8988T (cell line): ENCODE results near the gene PAPOLG.

Source experiments
- DNase-seq: peaks from one replicate; pipeline ENCODE4 v3.0.0; 2011

PAPOLG gene

GRCh38 chr2:60756097-60757087, at the start of gene PAPOLG:
TSS of gene PAPOLG (plus strand) at chr2:60756268. CDS start at chr2:60756479, 211 bp downstream.
- peak; percentile 64 for DNase-seq

DNA sequence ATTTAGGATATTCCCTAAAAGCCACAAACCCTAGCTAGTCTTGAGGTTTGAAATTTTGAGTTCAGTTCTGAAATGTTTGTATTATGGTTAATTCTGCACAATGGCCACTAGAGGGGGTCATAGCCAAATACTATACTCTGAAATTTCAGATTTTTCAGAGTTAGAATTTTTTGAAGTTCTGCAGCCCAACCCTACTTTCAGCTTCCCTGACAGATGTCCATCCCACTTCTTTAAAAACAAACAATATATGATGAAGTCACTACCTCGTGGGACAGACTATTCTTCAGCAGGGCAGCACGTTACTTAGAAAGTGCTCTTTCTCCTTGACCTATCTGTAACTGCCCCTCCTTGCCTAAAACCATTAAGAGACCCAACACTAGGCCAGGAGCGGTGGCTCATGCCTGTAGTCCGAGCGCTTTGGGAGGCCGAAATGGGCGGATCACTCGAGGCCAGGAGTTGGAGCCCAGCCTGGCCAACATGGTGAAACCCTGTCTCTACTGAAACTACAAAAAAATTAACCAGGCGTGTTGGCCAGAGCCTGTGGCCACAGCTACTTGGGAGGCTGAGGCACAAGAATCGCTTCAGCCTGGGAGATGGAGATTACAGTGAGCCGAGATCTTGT, 48.2 kb upstream of the PAPOLG start:
- peak; percentile 24 for DNase-seq

GRCh38 chr2:60708630-60709320, 47.3 kb upstream of the PAPOLG start:
- DNase-seq = no peak

- DNase-seq = no peak
Observed at GRCh38 chr2:60710707-60711106, 45.4 kb upstream of the PAPOLG start.

DNA sequence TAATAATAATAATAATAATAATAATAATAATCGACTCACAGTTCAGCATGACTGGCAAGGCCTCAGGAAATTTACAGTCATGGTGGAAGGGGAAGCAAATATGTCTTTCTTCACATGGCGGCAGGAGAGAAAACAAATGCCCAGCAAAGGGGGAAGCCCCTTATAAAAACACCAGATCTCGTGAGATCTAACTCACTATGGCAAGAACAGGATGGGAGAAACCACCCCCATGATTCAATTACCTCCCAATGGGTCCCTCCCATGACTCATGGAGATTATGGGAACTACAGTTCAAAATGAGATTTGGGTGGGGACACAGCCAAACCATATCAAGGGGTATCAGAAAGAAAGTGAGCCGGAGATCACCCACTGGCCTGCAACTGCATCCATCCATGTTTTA, 40.5 kb upstream of the PAPOLG start:
- DNase-seq = no peak

- DNase-seq = no peak
Observed at GRCh38 chr2:60717691-60718090, 38.4 kb upstream of the PAPOLG start.

GRCh38 chr2:60719331-60719730, 36.7 kb upstream of the PAPOLG start:
- DNase-seq = no peak

- no peak for DNase-seq
Observed at GRCh38 chr2:60725466-60725865, 30.6 kb upstream of the PAPOLG start.

DNA sequence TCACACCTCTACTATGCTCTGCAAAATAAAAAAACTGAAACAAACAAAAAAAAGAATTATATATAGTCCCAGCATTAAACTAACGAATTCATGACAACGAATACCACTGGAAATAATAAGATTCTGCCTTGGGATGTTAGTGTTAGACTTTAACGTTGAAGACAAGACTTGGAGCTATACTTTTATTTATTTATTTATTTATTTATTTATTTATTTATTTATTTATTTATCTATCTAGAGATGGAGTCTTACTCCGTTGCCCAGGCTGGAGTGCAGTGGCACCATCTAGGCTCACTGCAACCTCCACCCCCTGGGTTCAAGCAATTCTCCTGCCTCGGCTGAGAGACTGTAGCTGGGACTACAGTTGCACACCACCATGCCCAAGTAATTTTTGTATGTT, 27.2 kb upstream of the PAPOLG start:
- DNase-seq = no peak

DNA sequence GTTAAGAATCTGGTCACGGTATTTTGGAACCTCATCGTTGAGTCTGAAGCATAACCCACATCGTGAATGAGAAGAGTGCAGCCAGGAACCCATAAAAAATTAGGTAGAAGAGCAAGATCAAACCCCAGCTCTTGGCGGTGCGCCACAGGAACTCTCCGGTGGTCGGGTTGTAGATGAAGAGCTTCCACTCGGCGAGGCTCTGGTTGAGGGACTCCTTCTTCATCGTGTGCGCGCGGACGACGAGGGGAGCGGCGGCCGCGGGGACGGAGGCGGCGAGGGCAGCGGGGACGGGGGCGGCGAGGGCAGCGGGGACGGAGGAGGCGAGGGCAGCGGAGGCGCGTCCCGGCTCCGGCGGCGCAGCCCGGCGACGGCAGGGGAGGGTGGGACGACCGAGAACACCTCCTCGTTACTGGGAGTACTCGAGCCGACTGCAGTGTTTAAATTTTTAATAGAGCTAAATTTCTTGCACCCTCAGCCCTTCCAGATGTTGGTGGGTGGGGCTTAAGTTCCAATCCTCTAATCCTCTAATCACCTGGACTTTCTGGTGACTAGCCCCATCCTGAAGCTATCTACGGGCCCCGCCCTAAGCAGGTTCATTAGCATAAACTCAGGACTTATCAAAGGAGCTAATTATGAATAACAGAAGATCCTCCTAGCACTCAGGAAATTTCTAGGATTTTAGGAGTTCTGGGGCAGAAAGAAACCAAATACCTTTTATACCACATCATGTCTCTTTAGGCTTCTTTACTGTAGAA, 20.4 kb upstream of the PAPOLG start:
- DNase-seq = no peak

- DNase-seq = no peak
Observed at GRCh38 chr2:60738679-60739078, 17.4 kb upstream of the PAPOLG start.

GRCh38 chr2:60739156-60739555, 16.9 kb upstream of the PAPOLG start:
- no peak for DNase-seq

GRCh38 chr2:60741576-60741975, 14.5 kb upstream of the PAPOLG start:
- no peak for DNase-seq

- no peak for DNase-seq
Observed at GRCh38 chr2:60742419-60742818, 13.6 kb upstream of the PAPOLG start.

GRCh38 chr2:60745330-60745729, 10.7 kb upstream of the PAPOLG start:
- DNase-seq = no peak

DNA sequence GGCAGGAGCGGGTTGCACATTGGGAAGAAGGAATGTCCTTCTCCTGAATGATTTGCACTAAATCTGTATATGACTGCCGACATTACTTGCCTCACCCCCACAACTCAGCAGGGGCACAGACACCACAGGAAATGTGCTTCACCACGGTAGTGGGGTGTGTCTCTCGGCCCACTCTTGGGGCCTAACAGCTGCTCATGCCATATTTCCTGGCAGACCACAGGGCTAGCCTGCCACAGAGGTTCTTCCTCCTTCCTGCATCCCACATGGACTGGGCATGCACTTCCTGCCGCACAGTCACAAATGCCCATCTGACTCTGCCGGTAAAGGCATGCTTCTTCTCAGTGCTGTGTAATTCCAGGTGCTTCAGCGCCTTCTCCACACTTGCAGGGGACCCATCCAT, 10.3 kb upstream of the PAPOLG start:
- no peak for DNase-seq

DNA sequence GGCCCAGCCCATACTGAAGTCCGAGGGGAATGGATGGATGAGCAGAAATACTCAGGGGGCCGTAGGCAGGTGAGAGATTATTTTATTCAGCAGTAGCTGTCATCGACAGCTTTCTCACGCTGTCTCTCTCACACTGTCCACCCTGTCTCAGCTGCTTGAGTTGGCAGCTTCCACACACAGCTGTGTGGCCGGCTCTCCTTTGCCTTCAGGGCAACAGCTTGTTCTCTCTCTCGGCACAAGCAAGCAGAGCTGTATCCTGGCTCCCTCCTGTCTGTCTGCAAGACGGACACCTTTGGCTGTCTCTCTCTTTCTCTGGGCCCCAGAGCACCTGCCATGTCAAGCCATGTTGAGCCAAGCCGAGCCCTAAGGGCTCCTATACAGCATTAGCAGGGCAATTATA, 9.8 kb upstream of the PAPOLG start:
- DNase-seq = no peak

- no peak for DNase-seq
Observed at GRCh38 chr2:60759654-60760053, 3.6 kb downstream of the PAPOLG start.

DNA sequence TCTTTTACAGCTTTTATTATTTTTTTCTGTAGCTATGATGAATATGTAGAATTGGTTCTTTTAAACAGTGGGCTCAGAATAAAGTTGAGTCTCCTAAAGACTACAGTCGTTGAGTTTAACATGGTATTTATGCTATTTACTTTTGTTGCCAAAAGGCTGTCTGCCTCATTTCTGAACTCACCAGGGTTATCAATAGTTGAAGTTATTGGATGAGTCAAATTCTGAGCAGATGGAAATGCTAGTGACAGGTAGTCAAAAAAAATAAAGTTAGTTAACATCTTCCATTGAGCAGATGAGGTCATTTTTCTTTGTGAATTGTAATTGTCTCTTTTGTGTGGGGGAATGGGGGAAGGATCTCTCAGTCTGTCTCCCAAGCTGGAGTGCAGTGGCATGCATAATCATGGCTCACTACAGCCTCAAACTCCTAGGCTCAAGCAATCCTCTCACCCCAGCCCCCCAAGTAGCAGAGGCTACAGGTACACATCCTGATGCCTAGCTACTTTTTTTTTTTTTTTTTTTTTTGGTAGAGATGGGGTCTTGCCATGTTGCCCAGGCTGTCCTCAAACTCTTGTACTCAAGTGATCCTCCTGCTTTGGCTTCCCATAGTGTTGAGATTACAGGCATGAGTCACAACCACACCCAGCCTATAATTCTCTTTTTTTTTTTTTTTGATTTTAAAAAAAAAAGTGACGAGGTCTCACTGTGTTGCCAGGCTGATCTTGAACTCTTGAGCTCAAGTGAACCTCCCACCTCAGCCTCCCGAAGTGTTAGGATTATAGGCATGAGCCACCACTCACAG, 8.9 kb downstream of the PAPOLG start:
- DNase-seq = no peak

DNA sequence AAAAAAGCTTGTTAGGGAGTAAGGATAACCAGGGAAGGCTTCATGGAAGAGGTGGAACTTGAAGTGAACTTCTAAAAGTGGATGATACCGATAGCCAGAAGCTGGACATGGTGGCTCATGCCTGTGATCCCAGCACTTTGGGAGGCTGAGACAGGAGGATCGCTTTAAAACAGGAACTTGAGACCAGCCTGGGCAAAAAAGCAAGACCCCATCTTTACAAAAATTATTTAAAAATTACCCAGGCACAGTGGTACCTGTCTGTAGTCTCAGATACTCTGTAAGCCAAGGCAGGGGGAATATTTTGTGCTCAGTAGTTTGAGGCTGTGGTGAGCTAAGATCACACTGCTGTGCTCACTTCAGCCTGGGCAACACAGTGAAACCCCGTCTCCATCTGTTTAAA, 10.2 kb downstream of the PAPOLG start:
- DNase-seq = no peak

- DNase-seq = no peak
Observed at GRCh38 chr2:60771508-60771907, 15.4 kb downstream of the PAPOLG start.

DNA sequence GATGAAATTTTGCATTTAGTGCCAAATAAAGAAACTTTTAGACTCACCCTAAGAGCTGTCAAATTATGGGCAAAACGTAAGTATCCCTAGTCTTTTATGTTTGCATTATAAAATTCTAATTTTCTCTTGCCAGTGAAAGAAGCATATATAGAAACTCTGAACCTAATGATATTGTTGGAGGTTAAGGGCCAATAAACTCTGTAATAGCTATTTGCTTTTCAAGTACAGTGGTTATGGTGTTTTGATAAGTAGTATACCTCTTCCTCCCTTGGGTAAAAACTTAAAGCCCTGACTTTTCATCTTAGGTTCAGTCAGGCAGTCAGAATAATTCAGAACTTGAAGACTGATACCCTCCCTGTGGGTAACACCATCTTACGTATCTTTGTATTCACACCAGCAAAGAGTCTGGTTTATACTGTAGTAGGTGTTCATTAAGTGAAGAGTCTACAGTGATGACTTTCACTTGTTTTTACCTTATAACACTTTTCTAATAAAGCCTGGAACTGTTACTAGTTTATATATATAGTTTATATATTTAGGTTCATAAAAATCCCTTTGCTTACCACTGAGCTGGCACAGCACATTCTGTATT, 19.1 kb downstream of the PAPOLG start:
- DNase-seq = no peak
